SK-N-SH treated with all-trans-retinoic acid at 6 μM for 48 hours (cell line): Measurements from ENCODE around the gene TDRD9.
A peak's percentile ranks its signal among the peaks of the same experiment; 100 is the strongest.

Source experiments
- ATAC-seq: fragments of 200-7000 bp; cut with Tn5 transposase; 3 replicates; pipeline ENCODE4 v1.9.1; 2020; ENCODE audit warnings: mild to moderate bottlenecking, moderate library complexity
- ARNTL ChIP-seq: fragments of 450-650 bp; formaldehyde crosslinking; IDR thresholded peaks from 2 replicates; pipeline ENCODE4 v1.5.0; 2020; ENCODE audit warnings: low read depth, mild to moderate bottlenecking, moderate library complexity, borderline replicate concordance
- BACH2 ChIP-seq: fragments of 250-450 bp; sonication (Bioruptor Pico); IDR thresholded peaks from 2 replicates; pipeline ENCODE4 v1.9.0; 2021; ENCODE audit warnings: mild to moderate bottlenecking, borderline replicate concordance
- ESRRG ChIP-seq: fragments of 250-450 bp; sonication (Bioruptor Pico); IDR thresholded peaks from 2 replicates; pipeline ENCODE4 v1.6.1; 2021; ENCODE audit warnings: mild to moderate bottlenecking
- GLIS3 ChIP-seq: fragments of 250-450 bp; sonication (Bioruptor Pico); IDR thresholded peaks from 2 replicates; pipeline ENCODE4 v1.5.0; 2020; ENCODE audit warnings: mild to moderate bottlenecking, moderate library complexity
- ISL1 ChIP-seq: fragments of 250-450 bp; sonication (Bioruptor Pico); IDR thresholded peaks from 2 replicates; pipeline ENCODE4 v2.1.2; 2022; ENCODE audit warnings: mild to moderate bottlenecking, moderate library complexity
- OSR1 ChIP-seq: fragments of 250-450 bp; sonication (Bioruptor Pico); IDR thresholded peaks from 2 replicates; pipeline ENCODE4 v1.8.0; 2022; ENCODE audit warnings: moderate library complexity, mild to moderate bottlenecking, inconsistent platforms
- PPARA ChIP-seq: fragments of 250-450 bp; sonication (Bioruptor Pico); IDR thresholded peaks from 2 replicates; pipeline ENCODE4 v1.5.0; 2020; ENCODE audit warnings: mild to moderate bottlenecking, borderline replicate concordance
- RARB ChIP-seq: fragments of 250-450 bp; sonication (Bioruptor Pico); IDR thresholded peaks from 2 replicates; pipeline ENCODE4 v1.8.0; 2021; ENCODE audit warnings: mild to moderate bottlenecking, moderate library complexity
- SNAI2 ChIP-seq: fragments of 250-450 bp; sonication (Bioruptor Pico); IDR thresholded peaks from 2 replicates; pipeline ENCODE4 v1.5.0; 2020; ENCODE audit warnings: mild to moderate bottlenecking, moderate library complexity
- TCF4 ChIP-seq: fragments of 250-450 bp; sonication (Bioruptor Pico); IDR thresholded peaks from 2 replicates; pipeline ENCODE4 v1.8.0; 2021; ENCODE audit warnings: mild to moderate bottlenecking, moderate library complexity, borderline replicate concordance
- TOX ChIP-seq: fragments of 250-450 bp; sonication (Bioruptor Pico); IDR thresholded peaks from 2 replicates; pipeline ENCODE4 v1.8.0; 2021; ENCODE audit warnings: mild to moderate bottlenecking, moderate library complexity, borderline replicate concordance
- ZC3H10 ChIP-seq: fragments of 250-450 bp; sonication (Bioruptor Pico); IDR thresholded peaks from 2 replicates; pipeline ENCODE4 v1.5.1; 2021; ENCODE audit warnings: mild to moderate bottlenecking, moderate library complexity
- ZFP3 ChIP-seq: fragments of 250-450 bp; sonication (Bioruptor Pico); IDR thresholded peaks from 2 replicates; pipeline ENCODE4 v1.5.0; 2020; ENCODE audit warnings: mild to moderate bottlenecking, moderate library complexity
- ZFP30 ChIP-seq: fragments of 450-650 bp; formaldehyde crosslinking; IDR thresholded peaks from 2 replicates; pipeline ENCODE4 v1.5.0; 2022; ENCODE audit warnings: mild to moderate bottlenecking, moderate library complexity
- ZNF565 ChIP-seq: fragments of 450-650 bp; formaldehyde crosslinking; conservative IDR thresholded peaks from 2 replicates; pipeline ENCODE4 v1.5.0; 2020; ENCODE audit warnings: low read depth, mild to moderate bottlenecking, moderate library complexity
- ZNF70 ChIP-seq: fragments of 450-650 bp; formaldehyde crosslinking; IDR thresholded peaks from 2 replicates; pipeline ENCODE4 v1.5.0; 2020; ENCODE audit warnings: mild to moderate bottlenecking, moderate library complexity
- ZNF8 ChIP-seq: fragments of 450-650 bp; formaldehyde crosslinking; IDR thresholded peaks from 2 replicates; pipeline ENCODE4 v1.5.0; 2020; ENCODE audit warnings: mild to moderate bottlenecking, moderate library complexity
- TF ChIP-seq, protein P1 (sequence below): fragments of 250-450 bp; sonication (Bioruptor Pico); IDR thresholded peaks from 2 replicates; pipeline ENCODE4 v1.5.1; 2020; ENCODE audit warnings: low read depth, mild to moderate bottlenecking, moderate library complexity
- TF ChIP-seq, protein P2 (sequence below): fragments of 250-450 bp; sonication (Bioruptor Pico); IDR thresholded peaks from 2 replicates; pipeline ENCODE4 v1.8.0; 2020; ENCODE audit warnings: mild to moderate bottlenecking, moderate library complexity, borderline replicate concordance
- TF ChIP-seq, protein P3 (sequence below): fragments of 250-450 bp; sonication (Bioruptor Pico); IDR thresholded peaks from 2 replicates; pipeline ENCODE4 v1.5.1; 2021; ENCODE audit warnings: mild to moderate bottlenecking, moderate library complexity
- TF ChIP-seq, protein P4 (sequence below): fragments of 250-450 bp; sonication (Bioruptor Pico); IDR thresholded peaks from 2 replicates; pipeline ENCODE4 v1.8.0; 2021; ENCODE audit warnings: low read depth, mild to moderate bottlenecking, moderate library complexity, borderline replicate concordance

TDRD9 gene

DNA sequence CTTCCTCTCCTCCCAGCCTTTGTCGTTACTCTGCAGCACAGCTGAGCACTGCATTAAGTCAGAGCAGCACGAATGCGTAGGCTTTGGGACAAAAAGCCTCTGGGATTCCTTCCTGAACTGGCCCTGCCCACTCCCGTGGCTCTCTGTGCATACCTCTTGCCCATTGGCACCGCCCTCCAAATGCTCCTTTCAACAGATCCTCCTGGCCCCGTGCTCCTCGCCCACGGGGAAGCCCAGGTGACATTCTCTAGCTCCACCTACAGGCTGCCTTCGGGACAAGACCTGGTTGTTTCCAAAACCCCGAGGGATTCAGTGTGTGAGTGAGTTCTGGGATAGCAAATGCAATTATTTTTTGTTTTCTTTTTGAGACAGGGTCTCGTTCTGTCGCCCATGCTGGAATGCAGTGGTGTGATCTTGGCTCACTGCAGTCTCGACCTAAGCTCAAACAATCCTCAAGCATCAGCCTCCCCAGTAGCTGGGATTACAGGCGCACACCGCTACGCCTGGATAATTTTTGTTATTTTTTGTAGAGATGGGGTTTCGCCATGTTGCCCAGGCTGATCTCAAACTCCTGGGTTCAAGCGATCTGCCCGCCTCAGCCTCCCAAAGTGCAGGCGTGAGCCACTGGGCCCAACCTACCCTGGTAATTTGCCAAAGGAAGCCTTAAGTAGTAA is 17.9 kb upstream of the TDRD9 start:
- TF ChIP-seq ZFP3 (CRISPR knock-in tag) (peak; percentile 58; the same call in 1 of the 2 replicates), GLIS3 (no peak)
- ATAC-seq = peak; percentile 98

DNA sequence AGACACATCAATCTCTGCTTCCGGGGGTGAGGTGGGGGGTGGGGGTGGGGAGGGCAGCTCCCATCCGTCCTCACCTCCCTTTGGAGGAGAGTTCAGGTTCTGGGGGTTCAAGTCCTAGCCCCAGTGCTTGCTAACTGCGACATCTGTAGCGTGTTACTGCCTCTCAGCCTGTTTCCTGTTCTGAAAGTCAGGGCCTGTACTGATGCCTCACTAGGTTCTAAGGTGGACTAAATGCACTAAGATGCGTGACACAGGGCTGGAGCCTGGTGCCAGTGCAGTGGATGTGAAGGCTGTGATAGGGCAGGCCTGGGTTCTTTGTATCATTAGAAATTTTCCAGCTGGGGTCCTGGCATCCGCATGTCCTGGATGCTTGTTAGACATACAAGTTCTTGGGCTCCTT is 17.3 kb upstream of the TDRD9 start:
- TF ChIP-seq, protein P1, sequence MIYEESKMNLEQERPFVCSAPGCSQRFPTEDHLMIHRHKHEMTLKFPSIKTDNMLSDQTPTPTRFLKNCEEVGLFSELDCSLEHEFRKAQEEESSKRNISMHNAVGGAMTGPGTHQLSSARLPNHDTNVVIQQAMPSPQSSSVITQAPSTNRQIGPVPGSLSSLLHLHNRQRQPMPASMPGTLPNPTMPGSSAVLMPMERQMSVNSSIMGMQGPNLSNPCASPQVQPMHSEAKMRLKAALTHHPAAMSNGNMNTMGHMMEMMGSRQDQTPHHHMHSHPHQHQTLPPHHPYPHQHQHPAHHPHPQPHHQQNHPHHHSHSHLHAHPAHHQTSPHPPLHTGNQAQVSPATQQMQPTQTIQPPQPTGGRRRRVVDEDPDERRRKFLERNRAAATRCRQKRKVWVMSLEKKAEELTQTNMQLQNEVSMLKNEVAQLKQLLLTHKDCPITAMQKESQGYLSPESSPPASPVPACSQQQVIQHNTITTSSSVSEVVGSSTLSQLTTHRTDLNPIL (CRISPR knock-in tag) = no peak
- TF ChIP-seq ARNTL (CRISPR knock-in tag) (no peak), PPARA (CRISPR knock-in tag) (no peak), BACH2 (no peak), SNAI2 (no peak)
- no peak for ATAC-seq

DNA sequence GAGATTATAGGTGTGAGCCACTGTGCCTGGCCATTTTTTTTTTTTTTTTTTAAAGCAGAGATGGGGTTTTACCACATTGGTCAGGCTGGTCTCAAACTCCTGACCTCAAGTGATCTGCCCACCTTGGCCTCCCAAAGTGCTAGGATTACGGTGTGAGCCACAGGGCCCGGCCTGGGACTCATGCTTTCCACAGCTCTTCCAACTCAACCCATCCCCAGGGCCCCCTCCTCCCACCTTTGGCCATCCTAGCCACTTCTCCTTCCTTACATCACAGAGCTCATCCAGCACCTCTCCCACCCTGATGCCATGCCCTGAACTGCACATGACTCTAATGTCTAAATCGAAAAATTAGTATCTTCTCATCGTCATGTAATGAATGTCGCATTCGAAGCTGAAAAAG is 12.6 kb upstream of the TDRD9 start:
- TF ChIP-seq, protein P2, sequence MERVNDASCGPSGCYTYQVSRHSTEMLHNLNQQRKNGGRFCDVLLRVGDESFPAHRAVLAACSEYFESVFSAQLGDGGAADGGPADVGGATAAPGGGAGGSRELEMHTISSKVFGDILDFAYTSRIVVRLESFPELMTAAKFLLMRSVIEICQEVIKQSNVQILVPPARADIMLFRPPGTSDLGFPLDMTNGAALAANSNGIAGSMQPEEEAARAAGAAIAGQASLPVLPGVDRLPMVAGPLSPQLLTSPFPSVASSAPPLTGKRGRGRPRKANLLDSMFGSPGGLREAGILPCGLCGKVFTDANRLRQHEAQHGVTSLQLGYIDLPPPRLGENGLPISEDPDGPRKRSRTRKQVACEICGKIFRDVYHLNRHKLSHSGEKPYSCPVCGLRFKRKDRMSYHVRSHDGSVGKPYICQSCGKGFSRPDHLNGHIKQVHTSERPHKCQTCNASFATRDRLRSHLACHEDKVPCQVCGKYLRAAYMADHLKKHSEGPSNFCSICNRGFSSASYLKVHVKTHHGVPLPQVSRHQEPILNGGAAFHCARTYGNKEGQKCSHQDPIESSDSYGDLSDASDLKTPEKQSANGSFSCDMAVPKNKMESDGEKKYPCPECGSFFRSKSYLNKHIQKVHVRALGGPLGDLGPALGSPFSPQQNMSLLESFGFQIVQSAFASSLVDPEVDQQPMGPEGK (CRISPR knock-in tag) = no peak
- TF ChIP-seq ISL1 (no peak), PPARA (CRISPR knock-in tag) (no peak), ZNF565 (CRISPR knock-in tag) (no peak), ZNF8 (CRISPR knock-in tag) (no peak), TCF4 (CRISPR knock-in tag) (no peak), RARB (CRISPR knock-in tag) (no peak), SNAI2 (no peak), OSR1 (CRISPR knock-in tag) (no peak)
- TF ChIP-seq, protein P3, sequence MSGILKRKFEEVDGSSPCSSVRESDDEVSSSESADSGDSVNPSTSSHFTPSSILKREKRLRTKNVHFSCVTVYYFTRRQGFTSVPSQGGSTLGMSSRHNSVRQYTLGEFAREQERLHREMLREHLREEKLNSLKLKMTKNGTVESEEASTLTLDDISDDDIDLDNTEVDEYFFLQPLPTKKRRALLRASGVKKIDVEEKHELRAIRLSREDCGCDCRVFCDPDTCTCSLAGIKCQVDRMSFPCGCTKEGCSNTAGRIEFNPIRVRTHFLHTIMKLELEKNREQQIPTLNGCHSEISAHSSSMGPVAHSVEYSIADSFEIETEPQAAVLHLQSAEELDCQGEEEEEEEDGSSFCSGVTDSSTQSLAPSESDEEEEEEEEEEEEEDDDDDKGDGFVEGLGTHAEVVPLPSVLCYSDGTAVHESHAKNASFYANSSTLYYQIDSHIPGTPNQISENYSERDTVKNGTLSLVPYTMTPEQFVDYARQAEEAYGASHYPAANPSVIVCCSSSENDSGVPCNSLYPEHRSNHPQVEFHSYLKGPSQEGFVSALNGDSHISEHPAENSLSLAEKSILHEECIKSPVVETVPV (CRISPR knock-in tag) = no peak
- no peak for ATAC-seq

DNA sequence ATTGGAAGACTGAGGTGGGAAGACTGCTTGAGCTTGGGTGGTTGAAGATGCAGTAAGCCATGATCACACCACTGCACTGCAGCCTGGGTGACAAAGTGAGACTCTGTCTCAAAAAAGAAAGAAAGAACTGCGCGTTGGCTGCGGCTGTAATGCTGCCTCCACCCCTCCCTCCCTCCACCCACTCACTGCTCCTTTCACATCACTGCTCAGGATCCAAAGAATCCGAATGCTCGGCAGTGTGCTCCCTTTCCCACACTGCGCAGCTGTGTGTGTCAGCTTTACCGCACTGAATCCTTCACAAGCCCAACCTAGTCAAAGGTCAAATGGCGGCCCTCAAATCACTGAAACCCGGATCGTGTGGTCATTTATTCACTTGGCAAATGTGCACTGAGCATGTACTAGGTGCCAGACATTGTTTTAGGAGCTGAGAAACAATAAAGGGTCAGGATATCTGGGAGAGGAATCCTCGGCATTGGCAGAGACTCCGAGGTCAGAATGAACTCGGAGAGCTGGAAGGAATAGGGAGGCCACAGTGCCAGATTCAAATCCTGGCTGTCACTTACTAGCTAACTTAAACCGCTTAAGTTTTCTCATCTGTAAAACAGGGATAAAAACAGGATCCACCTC is 11.5 kb upstream of the TDRD9 start:
- TF ChIP-seq, protein P4, sequence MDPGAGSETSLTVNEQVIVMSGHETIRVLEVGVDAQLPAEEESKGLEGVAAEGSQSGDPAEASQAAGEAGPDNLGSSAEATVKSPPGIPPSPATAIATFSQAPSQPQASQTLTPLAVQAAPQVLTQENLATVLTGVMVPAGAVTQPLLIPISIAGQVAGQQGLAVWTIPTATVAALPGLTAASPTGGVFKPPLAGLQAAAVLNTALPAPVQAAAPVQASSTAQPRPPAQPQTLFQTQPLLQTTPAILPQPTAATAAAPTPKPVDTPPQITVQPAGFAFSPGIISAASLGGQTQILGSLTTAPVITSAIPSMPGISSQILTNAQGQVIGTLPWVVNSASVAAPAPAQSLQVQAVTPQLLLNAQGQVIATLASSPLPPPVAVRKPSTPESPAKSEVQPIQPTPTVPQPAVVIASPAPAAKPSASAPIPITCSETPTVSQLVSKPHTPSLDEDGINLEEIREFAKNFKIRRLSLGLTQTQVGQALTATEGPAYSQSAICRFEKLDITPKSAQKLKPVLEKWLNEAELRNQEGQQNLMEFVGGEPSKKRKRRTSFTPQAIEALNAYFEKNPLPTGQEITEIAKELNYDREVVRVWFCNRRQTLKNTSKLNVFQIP (CRISPR knock-in tag) = no peak
- TF ChIP-seq OSR1 (CRISPR knock-in tag) = no peak
- no peak for TF ChIP-seq ZFP30 (CRISPR knock-in tag)
- no peak for TF ChIP-seq ZFP3 (CRISPR knock-in tag)
- no peak for TF ChIP-seq TCF4 (CRISPR knock-in tag)
- TF ChIP-seq ZNF8 (CRISPR knock-in tag) = no peak
- TF ChIP-seq ZNF565 (CRISPR knock-in tag) = no peak
- TF ChIP-seq PPARA (CRISPR knock-in tag) = no peak
- TF ChIP-seq RARB (CRISPR knock-in tag) = no peak
- no peak for TF ChIP-seq ARNTL (CRISPR knock-in tag)
- no peak for TF ChIP-seq ISL1
- no peak for TF ChIP-seq ESRRG
- TF ChIP-seq SNAI2 = no peak
- no peak for TF ChIP-seq TOX
- TF ChIP-seq, protein P3 (CRISPR knock-in tag) = no peak
- TF ChIP-seq GLIS3 = no peak
- TF ChIP-seq ZNF70 = no peak
- no peak for TF ChIP-seq ZC3H10 (CRISPR knock-in tag)
- TF ChIP-seq, all 23 proteins: peak for 0
- no peak for ATAC-seq
